HG03575 (cell line): Measurements from ENCODE around the gene EPHB1.

Experiments
- ATAC-seq: cut with Tn5 transposase; IDR thresholded peaks from one replicate; pipeline ENCODE4 v1.9.1; 2021; ENCODE audit not compliant: unreplicated experiment, insufficient number of reproducible peaks, low FRiP score; ENCODE audit errors: extremely low read depth

Gene EPHB1

GRCh38 chr3:134794950-134795745 is at the start of gene EPHB1:
TSS of gene EPHB1 (plus strand) at chr3:134795260.
- ATAC-seq, result peak; percentile 93

GRCh38 chr3:134748698-134749097 is 46.4 kb upstream of the EPHB1 start:
- no peak for ATAC-seq

GRCh38 chr3:134749174-134749573 is 45.9 kb upstream of the EPHB1 start:
- ATAC-seq, result no peak

- ATAC-seq, result no peak
Observed at GRCh38 chr3:134749802-134750553, 45.1 kb upstream of the EPHB1 start.

GRCh38 chr3:134751831-134752230 is 43.2 kb upstream of the EPHB1 start:
- ATAC-seq, result no peak

GRCh38 chr3:134752761-134753461 is 42.1 kb upstream of the EPHB1 start:
- no peak for ATAC-seq

GRCh38 chr3:134753999-134754742 is 40.9 kb upstream of the EPHB1 start:
- no peak for ATAC-seq

GRCh38 chr3:134754768-134755559 is 40.1 kb upstream of the EPHB1 start:
- ATAC-seq, result no peak

GRCh38 chr3:134755821-134756220 is 39.2 kb upstream of the EPHB1 start:
- no peak for ATAC-seq

GRCh38 chr3:134757549-134758069 is 37.5 kb upstream of the EPHB1 start:
- no peak for ATAC-seq

- no peak for ATAC-seq
Observed at GRCh38 chr3:134761213-134761612, 33.8 kb upstream of the EPHB1 start.

- no peak for ATAC-seq
Observed at GRCh38 chr3:134762016-134762415, 33.0 kb upstream of the EPHB1 start.

- ATAC-seq, result no peak
Observed at GRCh38 chr3:134765468-134765867, 29.6 kb upstream of the EPHB1 start.

GRCh38 chr3:134766290-134766689 is 28.8 kb upstream of the EPHB1 start:
- ATAC-seq, result no peak

GRCh38 chr3:134768116-134768515 is 26.9 kb upstream of the EPHB1 start:
- no peak for ATAC-seq

- ATAC-seq, result no peak
Observed at GRCh38 chr3:134768837-134769236, 26.2 kb upstream of the EPHB1 start.

- ATAC-seq, result no peak
Observed at GRCh38 chr3:134769287-134769868, 25.7 kb upstream of the EPHB1 start.

GRCh38 chr3:134772011-134772410 is 23.0 kb upstream of the EPHB1 start:
- no peak for ATAC-seq
